Measurements from ENCODE around the gene TLR7. TPM values are rescaled to one million over a fixed set of nuclear protein-coding genes. Genes with fewer than 3 reads are reported as not detected.

Gene TLR7
- total RNA-seq, 2 experiments from 2014 or later: not detected

Other genes with a start within 250 kb of the TLR7 start
- gene PRPS2, start 75.7 kb upstream of the TLR7 start, total RNA-seq: 100 to 1,000 TPM; 104 to 105 TPM
- gene TLR8, start 39.5 kb downstream of the TLR7 start, total RNA-seq: not detected
- gene TMSB4X, start 108.0 kb downstream of the TLR7 start, total RNA-seq: 1,000 to 10,000 TPM; 6,087 to 6,256 TPM
- gene FAM9C, start 177.5 kb downstream of the TLR7 start, total RNA-seq: under 1 TPM in 1 of 2 experiments, not detected in 1; 0.05 TPM

Measured in activated CD4-positive, alpha-beta memory T cell treated with anti-CD3 and anti-CD28 coated beads for 36 hours (primary cell).